Ascending aorta (tissue), 2 donors: Measurements from ENCODE around the gene RMRP. TPM values are rescaled to one million over a fixed set of nuclear protein-coding genes. Genes with fewer than 3 reads are reported as not detected.
A peak's percentile ranks its signal among the peaks of the same experiment; 100 is the strongest.

ENCODE experiments used
- DNase-seq, 2 donors: peaks; one replicate each; pipeline ENCODE4 v3.0.0-alpha.2; 2019; ENCODE audit warnings: low spot score in 2 of 2
- H3K27ac ChIP-seq, 2 donors: fragments of 200-600 bp; sonication (generic); one replicate each; pipeline ENCODE4 v1.5.1; 2016 to 2017; ENCODE audit warnings: mild to moderate bottlenecking in 1 of 2
- H3K27me3 ChIP-seq: fragments of 200-600 bp; sonication (generic); one replicate; pipeline ENCODE4 v1.5.1; 2017
- H3K36me3 ChIP-seq, 2 donors: fragments of 200-600 bp; sonication (generic); one replicate each; pipeline ENCODE4 v1.5.1; 2016
- H3K4me1 ChIP-seq, 2 donors: fragments of 200-600 bp; sonication (generic); one replicate each; pipeline ENCODE4 v1.5.1; 2016 to 2017; ENCODE audit warnings: mild to moderate bottlenecking in 1 of 2
- H3K4me3 ChIP-seq, 2 donors: fragments of 200-600 bp; sonication (generic); one replicate each; pipeline ENCODE4 v1.5.1; 2016 to 2017; ENCODE audit warnings: mild to moderate bottlenecking in 1 of 2
- H3K9me3 ChIP-seq, 2 donors: fragments of 200-600 bp; sonication (generic); one replicate each; pipeline ENCODE4 v1.5.1; 2016
- CTCF ChIP-seq, 3 experiments: fragments of 200-600 bp in 2 of 3; fragments of 450-650 bp in 1 of 3; sonication (generic) in 2 of 3; IDR thresholded peaks; one replicate each; pipeline ENCODE4 v1.5.1; 2016 to 2019; ENCODE audit warnings: antibody characterized with exemption in 3 of 3, mild to moderate bottlenecking in 1 of 3, moderate library complexity in 1 of 3
- intact Hi-C: fragments of 100-400 bp; cut with DNase I; formaldehyde crosslinking; loops from one replicate; pipeline ENCODE4 v1.15.1; 2023
- total RNA-seq: library from RNA; depleted of rRNA; stranded (reverse); fragments of >200 nt; gene quantifications from one replicate; pipeline ENCODE4 v1.1.0, GENCODE V29; 2016

Gene RMRP
- total RNA-seq, 1 donor from 2014 or later, result 17,070 TPM

- no peak for TF ChIP-seq CTCF (IDR thresholded peaks at IDR 0.05)
- Histone ChIP-seq H3K27ac (peak overlapping the region; percentile 54 to 97), H3K27me3 (no peaks in the 10 kb centered on the region), H3K36me3 (peaks cover 29 to 30% of the 10 kb centered on the region in 2 donors), H3K9me3 (no peaks in the 10 kb centered on the region), H3K4me1 (peaks cover 17 to 45% of the 10 kb centered on the region in 2 donors), H3K4me3 (no peak overlapping the region)
- intact Hi-C loops, result loop anchor here (2.0 kb wide), 1 partner anchor 15 kb away; the partner anchor contains the start of gene ARHGEF39
- DNase-seq, result no peak
Measured at GRCh38 chr9:35679766-35680330, 22.0 kb upstream of the RMRP start.

- Histone ChIP-seq H3K4me3 (no peak overlapping the region), H3K4me1 (peaks cover 9 to 38% of the 10 kb centered on the region in 2 donors), H3K9me3 (no peaks in the 10 kb centered on the region), H3K36me3 (peaks cover 21 to 22% of the 10 kb centered on the region in 2 donors), H3K27ac (peak overlapping the region; percentile 54 to 97), H3K27me3 (no peaks in the 10 kb centered on the region)
- TF ChIP-seq CTCF (IDR thresholded peaks at IDR 0.05), result no peak
- intact Hi-C loops, result no loop called here
- DNase-seq, result no peak
Measured at GRCh38 chr9:35679091-35679490, 21.3 kb upstream of the RMRP start.

- Histone ChIP-seq H3K4me3 (peak overlapping the region; percentile 51 to 70), H3K4me1 (peaks cover 6 to 18% of the 10 kb centered on the region in 2 donors), H3K9me3 (no peaks in the 10 kb centered on the region), H3K27me3 (no peaks in the 10 kb centered on the region), H3K36me3 (no peaks in the 10 kb centered on the region), H3K27ac (peak overlapping the region in 1 of 2 donors; percentile 7)
- no peak for TF ChIP-seq CTCF (IDR thresholded peaks at IDR 0.05)
- intact Hi-C loops, result no loop called here
- DNase-seq, result no peak
Measured at GRCh38 chr9:35675732-35676392, 18.0 kb upstream of the RMRP start.

GRCh38 chr9:35675204-35675603 is 17.4 kb upstream of the RMRP start:
- Histone ChIP-seq H3K27me3 (no peaks in the 10 kb centered on the region), H3K9me3 (no peaks in the 10 kb centered on the region), H3K36me3 (no peaks in the 10 kb centered on the region), H3K4me3 (peak overlapping the region in 1 of 2 donors; percentile 70), H3K27ac (peak overlapping the region in 1 of 2 donors; percentile 7), H3K4me1 (peaks cover 6 to 18% of the 10 kb centered on the region in 2 donors)
- TF ChIP-seq CTCF (IDR thresholded peaks at IDR 0.05), result no peak
- intact Hi-C loops, result no loop called here
- no peak for DNase-seq

GRCh38 chr9:35674025-35674361 is 16.2 kb upstream of the RMRP start:
- H3K4me3 ChIP-seq, result peak overlapping the region in 1 of 2 donors; percentile 23
- peak overlapping the region in 1 of 2 donors; percentile 20 for H3K27ac ChIP-seq
- intact Hi-C loops, result no loop called here

More at GRCh38 chr9:35674025-35674361, 16.2 kb upstream of the RMRP start:
- Histone ChIP-seq H3K4me1 (peaks cover 6 to 16% of the 10 kb centered on the region in 2 donors), H3K9me3 (no peaks in the 10 kb centered on the region), H3K27me3 (no peaks in the 10 kb centered on the region), H3K36me3 (no peaks in the 10 kb centered on the region)
- DNase-seq, result no peak
- TF ChIP-seq CTCF (IDR thresholded peaks at IDR 0.05), result no peak
